Measurements from ENCODE around the gene SLC25A34.

The SLC25A34 gene

GRCh38 chr1:15712168-15712567, 23.9 kb upstream of the SLC25A34 start:
- no peak for DNase-seq (ENCODE audit: extremely low read depth in 1 of 2, low read depth in 1 of 2)

GRCh38 chr1:15714406-15715136, 21.5 kb upstream of the SLC25A34 start:
- DNase-seq (ENCODE audit: extremely low read depth in 1 of 2, low read depth in 1 of 2), result no peak

GRCh38 chr1:15717418-15718125, 18.5 kb upstream of the SLC25A34 start:
- no peak for DNase-seq (ENCODE audit: extremely low read depth in 1 of 2, low read depth in 1 of 2)

GRCh38 chr1:15718199-15718601, 17.9 kb upstream of the SLC25A34 start:
- no peak for DNase-seq (ENCODE audit: extremely low read depth in 1 of 2, low read depth in 1 of 2)

- no peak for DNase-seq (ENCODE audit: extremely low read depth in 1 of 2, low read depth in 1 of 2)
These were observed 16.5 kb upstream of the SLC25A34 start for GRCh38 chr1:15719381-15720120.

GRCh38 chr1:15720861-15721260, 15.2 kb upstream of the SLC25A34 start:
- DNase-seq (ENCODE audit: extremely low read depth in 1 of 2, low read depth in 1 of 2), result no peak

- no peak for DNase-seq (ENCODE audit: extremely low read depth in 1 of 2, low read depth in 1 of 2)
These were observed 13.6 kb upstream of the SLC25A34 start for GRCh38 chr1:15722411-15722810.

GRCh38 chr1:15722836-15723532, 13.1 kb upstream of the SLC25A34 start:
- DNase-seq (ENCODE audit: extremely low read depth in 1 of 2, low read depth in 1 of 2), result no peak

- no peak for DNase-seq (ENCODE audit: extremely low read depth in 1 of 2, low read depth in 1 of 2)
These were observed 12.3 kb upstream of the SLC25A34 start for GRCh38 chr1:15723631-15724246.

- no peak for DNase-seq (ENCODE audit: extremely low read depth in 1 of 2, low read depth in 1 of 2)
These were observed 10.8 kb upstream of the SLC25A34 start for GRCh38 chr1:15724949-15725880.

- no peak for DNase-seq (ENCODE audit: extremely low read depth in 1 of 2, low read depth in 1 of 2)
These were observed 9.6 kb upstream of the SLC25A34 start for GRCh38 chr1:15726508-15726907.

- no peak for DNase-seq (ENCODE audit: extremely low read depth in 1 of 2, low read depth in 1 of 2)
These were observed 9.0 kb upstream of the SLC25A34 start for GRCh38 chr1:15727021-15727420.

- DNase-seq (ENCODE audit: extremely low read depth in 1 of 2, low read depth in 1 of 2), result no peak
These were observed 8.6 kb upstream of the SLC25A34 start for GRCh38 chr1:15727424-15727823.

- DNase-seq (ENCODE audit: extremely low read depth in 1 of 2, low read depth in 1 of 2), result no peak
These were observed 8.1 kb upstream of the SLC25A34 start for GRCh38 chr1:15727866-15728534.

GRCh38 chr1:15728937-15729657, 7.0 kb upstream of the SLC25A34 start:
- DNase-seq (ENCODE audit: extremely low read depth in 1 of 2, low read depth in 1 of 2), result no peak

GRCh38 chr1:15730423-15730822, 5.6 kb upstream of the SLC25A34 start:
- DNase-seq (ENCODE audit: extremely low read depth in 1 of 2, low read depth in 1 of 2), result no peak

- DNase-seq (ENCODE audit: extremely low read depth in 1 of 2, low read depth in 1 of 2), result no peak
These were observed 5.1 kb upstream of the SLC25A34 start for GRCh38 chr1:15730936-15731335.
